ENCODE measurements around the gene DDX28. TPM values are rescaled to one million over a fixed set of nuclear protein-coding genes. Genes with fewer than 3 reads are reported as not detected.

DDX28 gene
- total and polyA plus RNA-seq, 9 of the 15 experiments (the other 6 are each of a cell fraction or from before 2014, with no cell fraction given), result 2.8 to 24.5 (median 15.9) TPM

DNA sequence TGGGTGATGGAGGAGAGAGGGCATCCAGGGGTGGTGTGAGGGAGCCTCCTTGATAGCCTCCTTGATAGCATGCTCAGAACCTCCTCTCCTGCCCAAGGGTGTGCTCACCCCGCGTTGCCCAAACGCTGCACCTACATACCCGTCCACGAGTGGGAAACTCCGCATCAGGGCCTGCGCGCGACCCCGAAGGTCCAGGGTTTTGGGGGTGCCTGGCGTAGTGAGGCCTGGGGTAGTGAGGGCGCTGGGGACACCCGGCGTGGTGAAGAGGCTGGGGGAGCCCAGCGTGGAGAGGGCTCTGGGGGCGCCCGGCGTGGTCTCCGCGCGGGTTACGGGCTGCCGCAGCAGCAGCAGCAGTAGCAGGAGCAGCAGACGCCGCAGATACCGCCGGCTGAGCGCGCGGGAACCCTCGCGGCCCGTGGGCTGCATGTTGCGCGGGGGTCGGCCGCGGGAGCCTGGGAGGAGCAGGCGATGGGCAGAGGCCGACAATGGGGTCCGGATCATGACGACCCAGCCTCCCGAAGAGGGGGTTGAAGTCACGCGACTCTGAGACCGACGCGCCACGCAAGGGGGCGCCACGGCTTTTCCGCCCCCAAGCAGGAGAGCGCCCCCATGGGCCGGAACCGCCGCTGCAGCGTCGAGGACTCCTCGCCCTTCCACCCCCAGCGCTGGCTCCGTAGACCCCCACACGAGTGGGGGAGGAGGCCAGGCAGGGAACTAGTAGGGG, 42.9 kb downstream of the DDX28 start, which contains the start of gene DPEP3:
TSS of gene DPEP3 (minus strand) at position 545 of the 724 bp plus-strand sequence. CDS start at position 426, 119 bp downstream.
- no peaks in the 10 kb centered on the region for H3K9me1 ChIP-seq (ENCODE audit: control insufficient read depth, insufficient read depth, low read length)
- peaks cover 0 to 4% of the 10 kb centered on the region in 2 experiments; a peak in 1 of 5 replicates for H3K27me3 ChIP-seq (ENCODE audit: control insufficient read depth in 2 of 2, insufficient read depth in 2 of 2, low read length in 2 of 2)
- CTCF ChIA-PET (ENCODE audit: low intra/inter-chr PET ratio), result interaction anchor here (0.6 kb wide), 1 partner anchor 97 kb away, joined by 3 read pairs; no protein-coding TSS in a partner anchor
- no peak within 1 kb of the TSS for H3K4me2 ChIP-seq (ENCODE audit: insufficient read depth, low read length)
- no peaks in the 10 kb centered on the region for H3K36me3 ChIP-seq (ENCODE audit: control insufficient read depth, insufficient read depth, low read length)
- no peak for ATAC-seq
- POLR2A ChIA-PET, result no interaction called here
- H3K9me3 ChIP-seq (replicated peaks; ENCODE audit: control insufficient read depth, insufficient read depth, low read depth, low read length), result no peaks in the 10 kb centered on the region
- peaks cover 9 to 31% of the 10 kb centered on the region in 2 experiments for H3K4me1 ChIP-seq (replicated peaks in 1 of 2; ENCODE audit: control insufficient read depth in 2 of 2, insufficient read depth in 2 of 2, low read length in 2 of 2)
- WGBS (ENCODE audit: insufficient coverage, low coverage, missing lambda C conversion rate), result 93% methylated on average over 47 of the region's 62 CpGs
- no peak within 1 kb of the TSS for H3K4me3 ChIP-seq
- no peak within 1 kb of the TSS for H3K27ac ChIP-seq (ENCODE audit: extremely low read depth, low read depth, low read length)
- BruUV-seq (replicated peaks), result no TSS peak
- no peak for DNase-seq (ENCODE audit: extremely low read depth in 1 of 4, low spot score in 3 of 4)
- H4K20me1 ChIP-seq (replicated peaks; ENCODE audit: control insufficient read depth, insufficient read depth, low read length), result no peaks in the 10 kb centered on the region
- no peak for FAIRE-seq
- no peak within 1 kb of the TSS for H2AFZ ChIP-seq (ENCODE audit: low read depth, low read length)
- H3K79me2 ChIP-seq (ENCODE audit: control insufficient read depth, insufficient read depth, low read length), result no peaks in the 10 kb centered on the region
- H3K9ac ChIP-seq (ENCODE audit: insufficient read depth in 1 of 2, low read depth in 2 of 2, low read length in 2 of 2), result peak within 1 kb of the TSS in 1 of 2 experiments; percentile 2; a peak in 2 of 4 replicates
- intact Hi-C loops (cut with micrococcal nuclease), result no loop called here
- in situ Hi-C loops (cut with MboI), result no loop called here
- TF ChIP-seq, protein P1, sequence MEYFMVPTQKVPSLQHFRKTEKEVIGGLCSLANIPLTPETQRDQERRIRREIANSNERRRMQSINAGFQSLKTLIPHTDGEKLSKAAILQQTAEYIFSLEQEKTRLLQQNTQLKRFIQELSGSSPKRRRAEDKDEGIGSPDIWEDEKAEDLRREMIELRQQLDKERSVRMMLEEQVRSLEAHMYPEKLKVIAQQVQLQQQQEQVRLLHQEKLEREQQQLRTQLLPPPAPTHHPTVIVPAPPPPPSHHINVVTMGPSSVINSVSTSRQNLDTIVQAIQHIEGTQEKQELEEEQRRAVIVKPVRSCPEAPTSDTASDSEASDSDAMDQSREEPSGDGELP (CRISPR knock-in tag; IDR thresholded peaks at IDR 0.05; ENCODE audit: borderline replicate concordance), result no peak
- TF ChIP-seq ZBTB33 (CRISPR knock-in tag; IDR thresholded peaks at IDR 0.05) (peak; percentile 96), CBFA2T2 (conservative IDR thresholded peaks at IDR 0.05) (no peak), ZNF232 (CRISPR knock-in tag; IDR thresholded peaks at IDR 0.05) (no peak), ZNF3 (CRISPR knock-in tag; IDR thresholded peaks at IDR 0.05) (no peak), HMBOX1 (IDR thresholded peaks at IDR 0.05) (no peak), HNRNPH1 (optimal IDR thresholded peaks at IDR 0.05; ENCODE audit: low read depth, low read length) (no peak)
- TF ChIP-seq, protein P2, sequence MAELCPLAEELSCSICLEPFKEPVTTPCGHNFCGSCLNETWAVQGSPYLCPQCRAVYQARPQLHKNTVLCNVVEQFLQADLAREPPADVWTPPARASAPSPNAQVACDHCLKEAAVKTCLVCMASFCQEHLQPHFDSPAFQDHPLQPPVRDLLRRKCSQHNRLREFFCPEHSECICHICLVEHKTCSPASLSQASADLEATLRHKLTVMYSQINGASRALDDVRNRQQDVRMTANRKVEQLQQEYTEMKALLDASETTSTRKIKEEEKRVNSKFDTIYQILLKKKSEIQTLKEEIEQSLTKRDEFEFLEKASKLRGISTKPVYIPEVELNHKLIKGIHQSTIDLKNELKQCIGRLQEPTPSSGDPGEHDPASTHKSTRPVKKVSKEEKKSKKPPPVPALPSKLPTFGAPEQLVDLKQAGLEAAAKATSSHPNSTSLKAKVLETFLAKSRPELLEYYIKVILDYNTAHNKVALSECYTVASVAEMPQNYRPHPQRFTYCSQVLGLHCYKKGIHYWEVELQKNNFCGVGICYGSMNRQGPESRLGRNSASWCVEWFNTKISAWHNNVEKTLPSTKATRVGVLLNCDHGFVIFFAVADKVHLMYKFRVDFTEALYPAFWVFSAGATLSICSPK (IDR thresholded peaks at IDR 0.05; ENCODE audit: borderline replicate concordance), result no peak
- TF ChIP-seq, protein P3, sequence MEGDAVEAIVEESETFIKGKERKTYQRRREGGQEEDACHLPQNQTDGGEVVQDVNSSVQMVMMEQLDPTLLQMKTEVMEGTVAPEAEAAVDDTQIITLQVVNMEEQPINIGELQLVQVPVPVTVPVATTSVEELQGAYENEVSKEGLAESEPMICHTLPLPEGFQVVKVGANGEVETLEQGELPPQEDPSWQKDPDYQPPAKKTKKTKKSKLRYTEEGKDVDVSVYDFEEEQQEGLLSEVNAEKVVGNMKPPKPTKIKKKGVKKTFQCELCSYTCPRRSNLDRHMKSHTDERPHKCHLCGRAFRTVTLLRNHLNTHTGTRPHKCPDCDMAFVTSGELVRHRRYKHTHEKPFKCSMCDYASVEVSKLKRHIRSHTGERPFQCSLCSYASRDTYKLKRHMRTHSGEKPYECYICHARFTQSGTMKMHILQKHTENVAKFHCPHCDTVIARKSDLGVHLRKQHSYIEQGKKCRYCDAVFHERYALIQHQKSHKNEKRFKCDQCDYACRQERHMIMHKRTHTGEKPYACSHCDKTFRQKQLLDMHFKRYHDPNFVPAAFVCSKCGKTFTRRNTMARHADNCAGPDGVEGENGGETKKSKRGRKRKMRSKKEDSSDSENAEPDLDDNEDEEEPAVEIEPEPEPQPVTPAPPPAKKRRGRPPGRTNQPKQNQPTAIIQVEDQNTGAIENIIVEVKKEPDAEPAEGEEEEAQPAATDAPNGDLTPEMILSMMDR (IDR thresholded peaks at IDR 0.05 in 2 of 3, conservative IDR thresholded peaks at IDR 0.05 in 1 of 3; ENCODE audit: insufficient read depth in 2 of 3, low read depth in 1 of 3, low read length in 3 of 3), result peak in 1 of 3 experiments; percentile 51; a peak in 1 of 6 replicates
- TF ChIP-seq, protein P4, sequence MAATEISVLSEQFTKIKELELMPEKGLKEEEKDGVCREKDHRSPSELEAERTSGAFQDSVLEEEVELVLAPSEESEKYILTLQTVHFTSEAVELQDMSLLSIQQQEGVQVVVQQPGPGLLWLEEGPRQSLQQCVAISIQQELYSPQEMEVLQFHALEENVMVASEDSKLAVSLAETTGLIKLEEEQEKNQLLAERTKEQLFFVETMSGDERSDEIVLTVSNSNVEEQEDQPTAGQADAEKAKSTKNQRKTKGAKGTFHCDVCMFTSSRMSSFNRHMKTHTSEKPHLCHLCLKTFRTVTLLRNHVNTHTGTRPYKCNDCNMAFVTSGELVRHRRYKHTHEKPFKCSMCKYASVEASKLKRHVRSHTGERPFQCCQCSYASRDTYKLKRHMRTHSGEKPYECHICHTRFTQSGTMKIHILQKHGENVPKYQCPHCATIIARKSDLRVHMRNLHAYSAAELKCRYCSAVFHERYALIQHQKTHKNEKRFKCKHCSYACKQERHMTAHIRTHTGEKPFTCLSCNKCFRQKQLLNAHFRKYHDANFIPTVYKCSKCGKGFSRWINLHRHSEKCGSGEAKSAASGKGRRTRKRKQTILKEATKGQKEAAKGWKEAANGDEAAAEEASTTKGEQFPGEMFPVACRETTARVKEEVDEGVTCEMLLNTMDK (IDR thresholded peaks at IDR 0.05; ENCODE audit: borderline replicate concordance, insufficient read depth, low read depth, low read length, poor library complexity, severe bottlenecking), result peak; percentile 47

All from K562 (cell line).